Measurements from ENCODE around the gene NEUROD6.

DNA sequence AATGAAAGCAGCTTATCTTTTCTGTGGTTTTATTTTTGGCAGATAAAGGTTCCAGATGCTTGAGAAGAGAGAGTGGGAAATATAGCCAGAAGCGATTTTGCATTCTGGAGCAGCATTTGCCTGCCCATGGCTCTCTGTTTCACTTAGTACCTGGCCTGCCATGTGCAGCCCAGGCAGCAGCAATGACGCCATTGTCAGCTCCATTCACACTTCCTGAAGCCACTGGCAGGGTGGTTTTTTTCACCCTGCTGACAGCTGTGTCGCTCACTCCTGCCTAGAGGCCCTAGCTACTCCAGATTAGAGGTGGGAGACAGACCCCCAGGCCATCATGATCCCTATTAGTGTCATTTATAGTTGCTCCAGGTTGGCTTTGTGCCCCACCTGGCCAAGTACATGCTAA lies 30.1 kb upstream of the NEUROD6 start:
- TF ChIP-seq POLR2AphosphoS5 (IDR thresholded peaks at IDR 0.05; ENCODE audit: low read depth) (no peak), EZH2 (IDR thresholded peaks at IDR 0.05; ENCODE audit: low read depth, unreplicated experiment) (no peak), EZH2phosphoT487 (IDR thresholded peaks at IDR 0.05; ENCODE audit: unreplicated experiment) (no peak)
- TF ChIP-seq, protein P1, sequence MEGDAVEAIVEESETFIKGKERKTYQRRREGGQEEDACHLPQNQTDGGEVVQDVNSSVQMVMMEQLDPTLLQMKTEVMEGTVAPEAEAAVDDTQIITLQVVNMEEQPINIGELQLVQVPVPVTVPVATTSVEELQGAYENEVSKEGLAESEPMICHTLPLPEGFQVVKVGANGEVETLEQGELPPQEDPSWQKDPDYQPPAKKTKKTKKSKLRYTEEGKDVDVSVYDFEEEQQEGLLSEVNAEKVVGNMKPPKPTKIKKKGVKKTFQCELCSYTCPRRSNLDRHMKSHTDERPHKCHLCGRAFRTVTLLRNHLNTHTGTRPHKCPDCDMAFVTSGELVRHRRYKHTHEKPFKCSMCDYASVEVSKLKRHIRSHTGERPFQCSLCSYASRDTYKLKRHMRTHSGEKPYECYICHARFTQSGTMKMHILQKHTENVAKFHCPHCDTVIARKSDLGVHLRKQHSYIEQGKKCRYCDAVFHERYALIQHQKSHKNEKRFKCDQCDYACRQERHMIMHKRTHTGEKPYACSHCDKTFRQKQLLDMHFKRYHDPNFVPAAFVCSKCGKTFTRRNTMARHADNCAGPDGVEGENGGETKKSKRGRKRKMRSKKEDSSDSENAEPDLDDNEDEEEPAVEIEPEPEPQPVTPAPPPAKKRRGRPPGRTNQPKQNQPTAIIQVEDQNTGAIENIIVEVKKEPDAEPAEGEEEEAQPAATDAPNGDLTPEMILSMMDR (conservative IDR thresholded peaks at IDR 0.05; ENCODE audit: low read depth in 2 of 2): no peak
- TF ChIP-seq, protein P2, sequence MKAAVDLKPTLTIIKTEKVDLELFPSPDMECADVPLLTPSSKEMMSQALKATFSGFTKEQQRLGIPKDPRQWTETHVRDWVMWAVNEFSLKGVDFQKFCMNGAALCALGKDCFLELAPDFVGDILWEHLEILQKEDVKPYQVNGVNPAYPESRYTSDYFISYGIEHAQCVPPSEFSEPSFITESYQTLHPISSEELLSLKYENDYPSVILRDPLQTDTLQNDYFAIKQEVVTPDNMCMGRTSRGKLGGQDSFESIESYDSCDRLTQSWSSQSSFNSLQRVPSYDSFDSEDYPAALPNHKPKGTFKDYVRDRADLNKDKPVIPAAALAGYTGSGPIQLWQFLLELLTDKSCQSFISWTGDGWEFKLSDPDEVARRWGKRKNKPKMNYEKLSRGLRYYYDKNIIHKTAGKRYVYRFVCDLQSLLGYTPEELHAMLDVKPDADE (IDR thresholded peaks at IDR 0.05): no peak

All from GM23338 (cell line).